T-helper 2 cell treated with Interferon-gamma antibody and Interleukin-4, amounts not matched to agents 5 μg/mL and 100 μg/mL, for 36 hours (primary cell): ENCODE data around the gene ZDHHC11.
"Not testable (repeated sequence)": the region's sequence is repeated elsewhere in the genome, so short reads cannot be mapped to it uniquely, and the experiment has no call there.

ENCODE experiments used
- DNase-seq: peaks from one replicate; pipeline ENCODE4 v3.0.0; 2021; ENCODE audit warnings: low spot score
- H3K27ac Mint-ChIP-seq: one replicate; pipeline ENCODE4 v1.8.0; 2021; ENCODE audit warnings: mild to moderate bottlenecking, mixed read lengths
- H3K27me3 Mint-ChIP-seq: one replicate; pipeline ENCODE4 v1.8.0; 2021; ENCODE audit warnings: low read depth, mixed read lengths
- H3K36me3 Mint-ChIP-seq: one replicate; pipeline ENCODE4 v1.8.0; 2021; ENCODE audit warnings: low read depth, mixed read lengths
- H3K4me1 Mint-ChIP-seq: one replicate; pipeline ENCODE4 v1.8.0; 2021; ENCODE audit warnings: low read depth, mixed read lengths
- H3K4me3 Mint-ChIP-seq: one replicate; pipeline ENCODE4 v1.8.0; 2022; ENCODE audit warnings: mild to moderate bottlenecking, moderate library complexity, mixed read lengths
- H3K9me3 Mint-ChIP-seq: one replicate; pipeline ENCODE4 v1.8.0; 2021; ENCODE audit warnings: mixed read lengths

Gene ZDHHC11

DNA sequence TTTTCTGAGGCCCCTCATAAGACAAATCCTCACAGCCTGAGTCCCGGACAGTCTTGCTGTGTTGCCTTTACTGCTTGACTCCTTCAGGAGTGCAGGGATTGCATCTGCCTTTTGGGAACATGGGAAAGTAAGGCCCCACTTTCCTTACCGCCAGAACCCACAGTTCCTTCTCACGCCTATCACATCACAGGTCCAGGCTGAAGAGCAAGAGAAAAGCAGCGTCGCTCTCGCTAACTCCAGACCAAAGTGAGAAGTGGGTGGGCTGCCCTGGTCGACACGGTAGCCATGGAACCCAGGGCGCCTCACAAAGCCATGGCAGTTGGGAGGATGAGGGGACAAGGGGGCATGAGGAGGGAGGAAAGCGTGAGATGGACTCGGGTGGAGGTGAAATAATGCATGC lies 7.9 kb upstream of the ZDHHC11 start:
- no peak overlapping the region for H3K27ac Mint-ChIP-seq
- no peak for DNase-seq
- H3K27me3 Mint-ChIP-seq, result no peaks in the 10 kb centered on the region
- H3K36me3 Mint-ChIP-seq, result peaks cover 5% of the 10 kb centered on the region
- H3K4me3 Mint-ChIP-seq, result no peak overlapping the region
- H3K9me3 Mint-ChIP-seq, result no peaks in the 10 kb centered on the region
- H3K4me1 Mint-ChIP-seq, result no peaks in the 10 kb centered on the region

DNA sequence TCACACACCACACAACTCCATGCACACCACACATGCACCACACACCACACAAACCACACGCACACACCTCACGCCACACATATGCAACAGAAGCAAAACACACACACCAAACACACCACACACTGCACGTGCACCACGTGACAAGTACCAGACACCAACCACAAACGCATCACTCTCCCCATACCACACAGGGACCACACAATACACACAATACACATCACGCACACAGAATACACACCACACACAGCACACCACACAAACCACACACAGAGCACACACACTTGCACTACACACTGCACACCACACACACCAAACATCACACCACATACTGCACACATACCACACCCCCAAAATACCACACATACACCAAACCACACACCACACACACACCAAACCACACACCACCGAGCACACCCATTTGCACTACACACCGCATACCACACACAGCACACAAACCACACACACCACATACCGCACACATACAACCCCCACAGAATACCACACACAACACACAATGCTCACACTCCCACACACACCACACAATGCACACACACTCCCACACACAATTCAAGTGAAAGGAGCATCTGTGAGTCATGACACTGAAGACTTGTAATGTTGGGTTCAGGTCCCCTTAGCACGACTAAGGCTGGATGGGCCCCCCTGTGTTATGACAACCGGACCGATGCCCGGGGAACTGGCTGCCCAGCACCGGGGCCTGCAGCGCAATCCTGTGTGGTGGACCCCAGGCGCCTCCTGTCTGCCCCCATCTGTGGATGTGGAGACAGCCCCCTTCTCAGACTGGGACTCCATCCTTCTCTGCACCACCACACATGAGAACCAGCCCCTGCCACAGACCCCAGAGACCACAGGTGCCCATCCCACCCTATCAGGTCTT lies 6.0 kb upstream of the ZDHHC11 start:
- Mint-ChIP-seq H3K27me3 (no peaks in the 10 kb centered on the region), H3K4me3 (no peak overlapping the region), H3K4me1 (no peaks in the 10 kb centered on the region), H3K36me3 (no peaks in the 10 kb centered on the region), H3K9me3 (no peaks in the 10 kb centered on the region), H3K27ac (no peak overlapping the region)
- DNase-seq, result no peak

DNA sequence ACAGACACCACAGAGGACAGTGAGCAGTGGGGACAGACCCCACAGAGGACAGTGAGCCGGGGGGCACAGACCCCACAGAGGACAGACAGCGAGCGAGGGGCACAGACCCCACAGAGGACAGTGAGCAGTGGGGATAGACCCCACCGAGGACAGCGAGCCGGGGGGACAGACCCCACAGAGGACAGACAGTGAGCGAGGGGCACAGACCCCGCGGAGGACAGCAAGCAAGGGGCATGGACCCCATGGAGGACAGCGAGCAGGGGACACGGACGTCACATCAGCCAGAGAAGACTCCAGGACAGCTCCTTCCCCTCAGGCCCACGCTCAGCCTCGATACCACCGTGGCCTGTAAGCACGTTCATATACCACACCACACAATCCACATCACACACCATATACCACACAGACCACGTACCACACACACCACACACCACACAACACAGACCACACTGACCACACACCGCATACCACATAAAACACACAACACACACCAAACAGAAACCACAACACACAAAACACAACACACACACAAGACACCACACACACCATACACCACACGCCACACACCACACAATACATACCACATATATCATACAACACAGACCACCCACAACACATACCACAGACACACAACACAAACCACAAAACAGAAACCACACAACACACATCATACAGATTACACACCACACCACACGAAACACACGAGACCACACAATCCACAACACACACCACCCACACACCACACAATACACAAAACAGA lies 5.2 kb upstream of the ZDHHC11 start:
- Mint-ChIP-seq H3K36me3 (no peaks in the 10 kb centered on the region), H3K9me3 (no peaks in the 10 kb centered on the region), H3K27me3 (no peaks in the 10 kb centered on the region), H3K4me3 (no peak overlapping the region), H3K27ac (no peak overlapping the region), H3K4me1 (no peaks in the 10 kb centered on the region)
- no peak for DNase-seq

DNA sequence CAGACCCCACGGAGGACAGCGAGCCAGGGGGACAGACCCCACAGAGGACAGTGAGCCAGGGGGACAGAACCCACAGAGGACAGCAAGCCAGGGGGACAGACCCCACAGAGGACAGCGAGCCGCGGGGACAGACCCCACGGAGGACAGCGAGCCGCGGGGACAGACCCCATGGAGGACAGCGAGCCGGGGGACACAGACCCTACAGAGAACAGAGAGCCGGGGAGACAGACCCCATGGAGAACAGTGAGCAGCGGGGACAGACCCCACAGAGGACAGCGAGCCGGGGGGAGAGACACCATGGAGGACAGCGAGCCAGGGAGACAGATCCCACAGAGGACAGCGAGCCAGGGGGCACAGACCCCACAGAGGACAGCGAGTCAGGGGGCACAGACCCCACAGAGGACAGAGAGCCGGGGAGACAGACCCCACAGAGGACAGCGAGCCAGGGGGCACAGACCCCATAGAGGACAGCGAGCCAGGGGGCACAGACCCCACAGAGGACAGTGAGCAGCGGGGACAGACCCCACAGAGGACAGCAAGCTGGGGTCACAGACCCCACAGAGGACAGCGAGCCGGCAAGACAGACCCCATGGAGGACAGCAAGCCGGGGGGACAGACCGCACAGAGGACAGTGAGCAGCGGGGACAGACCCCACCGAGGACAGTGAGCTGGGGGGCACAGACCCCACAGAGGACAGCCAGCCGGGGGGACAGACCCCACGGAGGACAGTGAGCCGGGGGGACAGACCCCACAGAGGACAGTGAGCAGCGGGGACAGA lies 4.4 kb upstream of the ZDHHC11 start:
- Mint-ChIP-seq H3K27me3 (no peaks in the 10 kb centered on the region), H3K27ac (no peak overlapping the region), H3K4me3 (no peak overlapping the region), H3K9me3 (no peaks in the 10 kb centered on the region), H3K4me1 (no peaks in the 10 kb centered on the region), H3K36me3 (no peaks in the 10 kb centered on the region)
- no peak for DNase-seq

DNA sequence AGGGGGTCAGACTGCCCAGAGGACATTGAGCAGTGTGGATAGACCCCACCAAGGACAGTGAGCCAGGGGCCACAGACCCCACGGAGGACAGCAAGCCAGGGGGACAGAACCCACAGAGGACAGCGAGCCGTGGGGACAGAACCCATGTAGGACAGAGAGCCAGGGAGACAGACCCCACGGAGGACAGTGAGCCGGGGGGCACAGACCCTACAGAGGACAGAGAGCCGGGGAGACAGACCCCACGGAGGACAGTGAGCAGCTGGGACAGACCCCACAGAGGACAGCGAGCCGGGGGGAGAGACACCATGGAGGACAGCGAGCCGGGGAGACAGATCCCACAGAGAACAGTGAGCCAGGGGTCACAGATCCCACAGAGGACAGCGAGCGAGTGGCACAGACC lies 3.4 kb upstream of the ZDHHC11 start:
- no peaks in the 10 kb centered on the region for H3K27me3 Mint-ChIP-seq
- no peak for DNase-seq
- H3K4me3 Mint-ChIP-seq, result no peak overlapping the region

DNA sequence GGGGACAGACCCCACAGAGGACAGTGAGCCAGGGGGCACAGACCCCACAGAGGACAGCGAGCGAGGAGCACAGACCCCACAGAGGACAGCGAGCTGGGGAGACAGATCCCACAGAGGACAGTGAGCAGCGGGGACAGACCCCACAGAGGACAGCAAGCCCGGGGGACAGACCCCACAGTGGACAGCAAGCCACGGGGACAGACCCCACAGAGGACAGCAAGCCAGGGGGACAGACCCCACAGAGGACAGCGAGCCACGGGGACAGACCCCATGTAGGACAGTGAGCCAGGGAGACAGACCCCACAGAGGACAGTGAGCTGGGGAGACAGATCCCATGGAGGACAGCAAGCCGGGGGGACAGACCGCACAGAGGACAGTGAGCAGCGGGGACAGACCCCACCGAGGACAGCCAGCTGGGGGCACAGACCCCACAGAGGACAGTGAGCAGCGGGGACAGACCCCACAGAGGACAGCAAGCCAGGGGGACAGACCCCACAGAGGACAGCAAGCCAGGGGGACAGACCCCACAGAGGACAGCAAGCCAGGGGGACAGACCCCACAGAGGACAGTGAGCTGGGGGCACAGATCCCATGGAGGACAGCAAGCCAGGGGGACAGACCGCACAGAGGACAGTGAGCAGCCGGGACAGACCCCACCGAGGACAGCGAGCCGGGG lies 2.8 kb upstream of the ZDHHC11 start:
- not testable (repeated sequence) for H3K4me3 Mint-ChIP-seq, DNase-seq, H3K27ac Mint-ChIP-seq, H3K27me3 Mint-ChIP-seq, H3K9me3 Mint-ChIP-seq, H3K36me3 Mint-ChIP-seq, H3K4me1 Mint-ChIP-seq

More for the DNA sequence above, 3.4 kb upstream of the ZDHHC11 start:
- no peaks in the 10 kb centered on the region for H3K36me3 Mint-ChIP-seq
- H3K27ac Mint-ChIP-seq, result no peak overlapping the region
- H3K4me1 Mint-ChIP-seq, result no peaks in the 10 kb centered on the region
- H3K9me3 Mint-ChIP-seq, result no peaks in the 10 kb centered on the region

DNA sequence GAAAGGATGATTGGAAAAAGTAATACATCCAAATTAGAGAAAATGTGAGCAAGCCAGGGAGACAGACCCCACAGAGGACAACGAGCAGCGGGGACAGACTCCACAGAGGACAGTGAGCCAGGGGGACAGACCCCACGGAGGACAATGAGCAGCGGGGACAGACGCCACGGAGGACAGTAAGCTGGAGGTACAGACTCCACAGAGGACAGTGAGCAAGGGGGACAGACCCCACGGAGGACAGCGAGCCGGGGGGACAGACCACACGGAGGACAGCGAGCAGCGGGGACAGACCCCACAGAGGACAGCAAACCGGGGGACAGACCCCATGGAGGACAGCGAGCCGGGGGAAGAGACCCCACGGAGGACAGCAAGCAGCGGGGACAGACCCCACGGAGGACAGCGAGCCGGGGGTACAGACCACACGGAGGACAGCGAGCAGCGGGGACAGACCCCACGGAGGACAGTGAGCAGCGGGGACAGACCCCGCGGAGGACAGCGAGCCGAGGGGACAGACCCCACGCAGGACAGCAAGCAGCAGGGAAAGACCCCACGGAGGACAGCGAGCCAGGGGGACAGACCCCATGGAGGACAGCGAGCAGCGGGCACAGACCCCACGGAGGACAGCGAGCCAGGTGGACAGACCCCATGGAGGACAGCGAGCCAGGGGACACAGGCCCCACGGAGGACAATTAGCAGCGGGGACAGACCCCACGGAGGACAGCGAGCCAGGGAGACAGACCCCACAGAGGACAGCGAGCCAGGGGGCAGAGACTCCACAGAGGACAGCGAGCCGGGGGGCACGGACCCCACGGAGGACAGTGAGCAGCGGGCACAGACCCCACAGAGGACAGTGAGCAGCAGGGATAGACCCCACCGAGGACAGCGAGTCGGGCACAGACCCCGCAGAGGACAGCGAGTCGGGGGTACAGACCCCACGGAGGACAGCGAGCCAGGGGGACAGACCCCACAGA lies 1.9 kb upstream of the ZDHHC11 start:
- no peak for DNase-seq
- H3K36me3 Mint-ChIP-seq, result no peaks in the 10 kb centered on the region
- no peak overlapping the region for H3K4me3 Mint-ChIP-seq
- H3K27ac Mint-ChIP-seq, result no peak overlapping the region
- H3K27me3 Mint-ChIP-seq, result no peaks in the 10 kb centered on the region
- H3K9me3 Mint-ChIP-seq, result no peaks in the 10 kb centered on the region
- H3K4me1 Mint-ChIP-seq, result no peaks in the 10 kb centered on the region

DNA sequence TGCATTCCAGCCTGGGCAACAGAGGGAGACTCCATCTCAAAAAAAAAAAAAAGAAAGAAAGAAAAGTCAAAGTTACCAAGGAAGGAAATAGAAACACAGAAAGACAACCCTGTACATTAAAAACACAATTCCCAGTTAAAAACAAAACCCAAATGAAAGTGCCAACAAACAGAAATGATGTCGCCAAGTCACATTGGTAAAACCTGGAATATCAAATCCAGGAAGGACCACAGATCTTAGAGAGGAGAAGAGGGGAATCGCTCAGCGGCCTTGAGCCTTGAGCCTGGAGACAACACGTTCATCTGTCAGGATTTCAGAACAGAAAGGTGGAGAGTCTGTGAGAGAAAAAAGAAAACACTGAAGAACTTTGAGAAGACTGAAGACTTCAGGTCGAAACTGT lies 1.2 kb upstream of the ZDHHC11 start:
- H3K27ac Mint-ChIP-seq, result no peak overlapping the region

DNA sequence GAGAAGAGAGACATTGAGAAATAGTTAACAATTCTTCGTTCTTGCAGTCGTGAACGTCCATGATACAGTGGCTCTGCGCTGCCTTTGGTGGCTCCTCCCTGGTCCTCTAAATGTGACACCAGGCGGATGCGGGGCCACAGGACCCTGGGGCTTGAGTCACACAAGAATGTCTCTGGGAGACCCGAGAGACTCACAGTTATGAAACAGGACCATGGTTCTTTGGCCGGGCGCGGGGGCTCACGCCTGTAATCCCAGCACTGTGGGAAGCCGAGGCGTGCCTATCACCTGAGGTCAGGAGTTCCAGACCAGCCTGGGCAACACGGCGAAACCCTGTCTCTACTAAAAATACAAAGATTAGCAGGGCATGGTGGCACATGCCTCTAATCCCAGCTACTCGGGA lies 767 bp upstream of the ZDHHC11 start:
- Mint-ChIP-seq H3K27ac (no peak overlapping the region), H3K9me3 (no peaks in the 10 kb centered on the region), H3K4me1 (no peaks in the 10 kb centered on the region), H3K36me3 (no peaks in the 10 kb centered on the region), H3K27me3 (no peaks in the 10 kb centered on the region), H3K4me3 (no peak overlapping the region)
- DNase-seq, result no peak

More for the DNA sequence above, 1.2 kb upstream of the ZDHHC11 start:
- Mint-ChIP-seq H3K4me3 (no peak overlapping the region), H3K9me3 (no peaks in the 10 kb centered on the region), H3K4me1 (no peaks in the 10 kb centered on the region), H3K27me3 (no peaks in the 10 kb centered on the region), H3K36me3 (no peaks in the 10 kb centered on the region)
- DNase-seq, result no peak

DNA sequence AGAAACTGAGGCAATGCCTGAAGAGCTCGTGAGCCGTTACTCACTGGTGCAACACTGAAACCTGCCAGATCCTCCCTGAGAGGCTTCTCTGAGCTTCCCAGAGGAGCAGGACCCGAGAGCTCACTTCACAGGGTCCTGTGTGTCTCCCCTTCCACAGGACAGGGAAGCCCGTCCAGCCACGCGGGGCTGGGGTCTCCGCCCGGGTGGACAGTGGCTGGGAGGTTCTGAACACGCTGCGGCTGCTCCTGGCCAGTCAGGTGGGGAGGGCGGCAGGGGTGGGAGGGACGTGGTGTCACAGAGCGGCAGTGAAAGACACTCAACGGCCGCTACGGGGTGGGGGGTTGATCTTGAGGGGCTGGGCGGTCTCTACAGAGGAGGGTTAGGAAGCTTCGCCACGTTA lies 290 bp upstream of the ZDHHC11 start:
- Mint-ChIP-seq H3K27me3 (no peaks in the 10 kb centered on the region), H3K4me3 (no peak overlapping the region), H3K36me3 (no peaks in the 10 kb centered on the region), H3K27ac (no peak overlapping the region), H3K4me1 (no peaks in the 10 kb centered on the region), H3K9me3 (no peaks in the 10 kb centered on the region)
- no peak for DNase-seq

DNA sequence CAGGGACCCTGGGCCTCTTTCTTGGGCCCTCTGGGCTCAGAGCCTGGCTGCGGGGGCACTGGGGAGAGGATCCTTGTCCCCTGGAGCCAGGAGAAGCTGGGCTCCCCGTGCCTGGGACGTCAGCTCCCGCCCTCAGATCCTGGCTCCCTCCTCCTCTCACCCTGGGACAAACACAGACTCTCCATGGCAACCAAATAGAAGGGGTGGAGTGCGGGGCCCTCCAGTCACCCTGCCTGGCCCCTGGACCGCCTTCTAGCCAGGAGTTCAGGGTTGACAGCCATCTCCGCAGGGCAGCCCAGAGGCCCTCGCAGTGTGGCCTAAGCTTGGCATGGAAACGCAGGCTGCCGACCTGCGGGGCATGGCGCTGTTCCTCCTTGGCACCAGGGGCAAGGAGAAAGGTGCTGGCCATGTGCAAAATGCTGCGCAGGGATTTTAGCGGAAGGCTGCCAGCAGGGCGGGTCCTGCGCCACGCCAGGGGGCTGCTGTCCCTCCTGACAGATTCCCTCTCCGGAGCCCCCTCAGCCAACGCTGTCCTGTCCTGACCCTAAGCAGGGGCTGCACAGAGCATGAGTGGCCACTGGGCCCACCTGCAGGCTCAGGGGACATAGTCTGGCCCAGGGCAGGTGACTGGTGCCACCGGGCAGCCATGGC lies 1.0 kb downstream of the ZDHHC11 start:
- Mint-ChIP-seq H3K27me3 (no peaks in the 10 kb centered on the region), H3K9me3 (no peaks in the 10 kb centered on the region), H3K36me3 (no peaks in the 10 kb centered on the region), H3K4me1 (no peaks in the 10 kb centered on the region), H3K27ac (no peak overlapping the region), H3K4me3 (no peak overlapping the region)
- DNase-seq, result no peak

DNA sequence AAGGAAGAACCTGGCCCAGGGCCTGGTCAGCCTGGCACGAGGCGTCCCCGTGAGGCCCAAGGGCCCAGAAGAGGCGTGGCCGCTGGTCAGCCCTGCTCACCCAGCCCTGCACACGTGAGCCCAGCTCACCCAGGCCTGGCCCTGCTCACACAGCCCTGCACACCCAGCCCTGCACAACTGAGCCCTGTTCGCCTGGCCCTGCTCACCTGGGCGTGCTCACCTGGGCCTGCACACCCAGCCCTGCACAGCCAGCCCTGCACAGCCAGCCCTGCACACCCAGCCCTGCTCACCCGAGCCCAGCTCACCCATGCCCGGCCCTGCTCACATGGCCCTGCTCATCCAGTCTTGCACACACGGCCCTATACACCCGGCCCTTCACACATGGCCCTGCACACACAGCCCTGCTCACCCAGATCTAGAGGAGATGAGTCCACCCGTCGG lies 2.1 kb downstream of the ZDHHC11 start:
- no peak overlapping the region for H3K4me3 Mint-ChIP-seq
- H3K27ac Mint-ChIP-seq, result no peak overlapping the region
- no peaks in the 10 kb centered on the region for H3K27me3 Mint-ChIP-seq

More for the DNA sequence above, 2.1 kb downstream of the ZDHHC11 start:
- no peaks in the 10 kb centered on the region for H3K9me3 Mint-ChIP-seq
- H3K4me1 Mint-ChIP-seq, result no peaks in the 10 kb centered on the region
- no peaks in the 10 kb centered on the region for H3K36me3 Mint-ChIP-seq
- no peak for DNase-seq
